GM12892 (cell line): Measurements from ENCODE around the gene BFSP1.

Source experiments
- DNase-seq: peaks from one replicate; pipeline ENCODE4 v3.0.0; 2011; ENCODE audit not compliant: insufficient read length
- FAIRE-seq: peaks from 2 replicates; lab custom pipeline; 2011; peaks lifted over from hg19 to GRCh38; lab: Jason Lieb, UNC
- POLR2A ChIP-seq: IDR thresholded peaks from 2 replicates; pipeline ENCODE4 v1.6.1; 2011; ENCODE audit warnings: low read depth, low read length, control low read depth
- POLR2AphosphoS5 ChIP-seq: IDR thresholded peaks from 2 replicates; pipeline ENCODE4 v1.6.1; 2011; ENCODE audit warnings: low read depth, low read length, control low read depth
- TAF1 ChIP-seq: IDR thresholded peaks from 2 replicates; pipeline ENCODE4 v1.6.1; 2011; ENCODE audit warnings: low read depth, mild to moderate bottlenecking, control low read depth, low read length, borderline replicate concordance

Gene BFSP1

GRCh38 chr20:17503301-17504065 is 27.7 kb downstream of the BFSP1 start:
- no peak for DNase-seq
- FAIRE-seq: no peak
- TF ChIP-seq POLR2A: no peak
- no peak for TF ChIP-seq POLR2AphosphoS5
- no peak for TF ChIP-seq TAF1

GRCh38 chr20:17502105-17502504 is 29.1 kb downstream of the BFSP1 start:
- FAIRE-seq: no peak
- DNase-seq: no peak
- TF ChIP-seq POLR2AphosphoS5: no peak
- no peak for TF ChIP-seq POLR2A
- no peak for TF ChIP-seq TAF1

GRCh38 chr20:17501701-17502100 is 29.5 kb downstream of the BFSP1 start:
- FAIRE-seq: no peak
- DNase-seq: no peak
- TF ChIP-seq POLR2AphosphoS5 (no peak), POLR2A (no peak), TAF1 (no peak)

GRCh38 chr20:17500826-17501225 is 30.4 kb downstream of the BFSP1 start:
- TF ChIP-seq TAF1 (no peak), POLR2AphosphoS5 (no peak), POLR2A (no peak)
- DNase-seq (no peak), FAIRE-seq (no peak)

GRCh38 chr20:17500271-17500670 is 30.9 kb downstream of the BFSP1 start:
- no peak for TF ChIP-seq POLR2AphosphoS5
- no peak for TF ChIP-seq TAF1
- no peak for TF ChIP-seq POLR2A
- DNase-seq: no peak
- no peak for FAIRE-seq

- DNase-seq: no peak
- no peak for FAIRE-seq
- TF ChIP-seq POLR2AphosphoS5 (no peak), TAF1 (no peak), POLR2A (no peak)
Observed at GRCh38 chr20:17499041-17499440, 32.1 kb downstream of the BFSP1 start.

GRCh38 chr20:17498641-17499040 is 32.5 kb downstream of the BFSP1 start:
- DNase-seq (no peak), FAIRE-seq (no peak)
- no peak for TF ChIP-seq POLR2AphosphoS5
- TF ChIP-seq TAF1: no peak
- TF ChIP-seq POLR2A: no peak

GRCh38 chr20:17497821-17498580 is 33.2 kb downstream of the BFSP1 start:
- FAIRE-seq: no peak
- DNase-seq: no peak

GRCh38 chr20:17495826-17496225 is 35.4 kb downstream of the BFSP1 start:
- DNase-seq (no peak), FAIRE-seq (no peak)
- TF ChIP-seq POLR2A (no peak), TAF1 (no peak), POLR2AphosphoS5 (no peak)

More at GRCh38 chr20:17497821-17498580, 33.2 kb downstream of the BFSP1 start:
- TF ChIP-seq TAF1: no peak
- TF ChIP-seq POLR2AphosphoS5: no peak

- no peak for FAIRE-seq
- DNase-seq: no peak
- TF ChIP-seq POLR2A: no peak
- TF ChIP-seq POLR2AphosphoS5: no peak
- no peak for TF ChIP-seq TAF1
Observed at GRCh38 chr20:17494201-17494600, 37.0 kb downstream of the BFSP1 start.

GRCh38 chr20:17493173-17493572 is 38.0 kb downstream of the BFSP1 start:
- FAIRE-seq (no peak), DNase-seq (no peak)
- no peak for TF ChIP-seq TAF1
- no peak for TF ChIP-seq POLR2AphosphoS5
- no peak for TF ChIP-seq POLR2A

GRCh38 chr20:17491488-17491887 is 39.7 kb downstream of the BFSP1 start:
- TF ChIP-seq TAF1: no peak
- no peak for TF ChIP-seq POLR2AphosphoS5
- no peak for TF ChIP-seq POLR2A
- FAIRE-seq (no peak), DNase-seq (no peak)
